Endothelial cell (in vitro differentiated cells): ENCODE results near the gene HENMT1. TPM values are rescaled to one million over a fixed set of nuclear protein-coding genes. Genes with fewer than 3 reads are reported as not detected.

Experiments used
- DNase-seq: peaks from one replicate; pipeline ENCODE4 v3.0.0; 2021; ENCODE audit warnings: low spot score
- H3K27ac Mint-ChIP-seq: one replicate; pipeline ENCODE4 v1.8.0; 2021; ENCODE audit warnings: mixed read lengths, inconsistent platforms; ENCODE audit not compliant: unreplicated experiment
- H3K27me3 Mint-ChIP-seq: one replicate; pipeline ENCODE4 v1.8.0; 2021; ENCODE audit warnings: mild to moderate bottlenecking, moderate library complexity, mixed read lengths, inconsistent platforms; ENCODE audit not compliant: unreplicated experiment
- H3K36me3 Mint-ChIP-seq: one replicate; pipeline ENCODE4 v1.8.0; 2021; ENCODE audit warnings: mild to moderate bottlenecking, low read depth, mixed read lengths, inconsistent platforms; ENCODE audit not compliant: unreplicated experiment
- H3K4me1 Mint-ChIP-seq: one replicate; pipeline ENCODE4 v1.8.0; 2021; ENCODE audit warnings: mild to moderate bottlenecking, mixed read lengths, inconsistent platforms; ENCODE audit not compliant: unreplicated experiment
- H3K4me3 Mint-ChIP-seq: one replicate; pipeline ENCODE4 v1.8.0; 2021; ENCODE audit warnings: mild to moderate bottlenecking, mixed read lengths, inconsistent platforms; ENCODE audit not compliant: unreplicated experiment
- H3K9me3 Mint-ChIP-seq: one replicate; pipeline ENCODE4 v1.8.0; 2021; ENCODE audit warnings: mixed read lengths, inconsistent platforms; ENCODE audit not compliant: unreplicated experiment
- total RNA-seq: library from RNA; stranded (reverse); fragmentation: NEBNext Ultra II Directional; extraction: Animal tissue kit (Norgen Biotek cat#: 25700); gene quantifications from one replicate; pipeline ENCODE4 v1.2.1, GENCODE V29; 2021; ENCODE audit not compliant: unreplicated experiment
- TF ChIP-seq, protein P1 (sequence below): fragments of 200-600 bp; sonication (generic); IDR thresholded peaks from one replicate; pipeline ENCODE4 v1.5.0; 2021; ENCODE audit warnings: antibody characterized with exemption; ENCODE audit not compliant: unreplicated experiment

The HENMT1 gene
- total RNA-seq, 1 donor from 2014 or later, result 10.5 TPM

DNA sequence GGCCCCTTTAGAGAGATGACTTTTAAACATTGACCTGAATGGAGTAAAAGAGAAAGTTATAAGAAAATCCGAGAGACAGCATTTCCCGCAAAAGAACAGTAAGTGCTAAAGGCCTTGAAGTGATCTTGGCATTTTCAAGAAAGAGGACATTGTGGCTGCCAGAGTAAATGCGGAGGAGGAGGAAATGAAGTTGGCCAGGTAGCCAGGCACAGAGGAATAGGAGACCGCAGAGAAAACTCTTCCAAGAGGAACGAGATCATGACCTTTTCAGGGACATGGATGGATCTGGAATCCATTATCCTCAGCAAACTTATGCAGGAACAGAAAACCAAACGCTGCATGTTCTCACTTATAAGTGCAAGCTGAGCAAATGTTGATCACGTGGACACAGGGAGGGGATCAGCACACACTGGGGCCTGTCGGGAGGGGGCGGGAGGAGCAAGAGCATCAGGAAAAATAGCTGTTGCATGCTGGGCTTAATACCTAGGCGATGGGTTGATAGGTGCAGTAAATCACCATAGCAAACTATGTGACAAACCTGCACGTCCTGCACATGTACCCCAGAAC is 51.3 kb downstream of the HENMT1 start:
- Mint-ChIP-seq H3K36me3 (peaks cover 21% of the 10 kb centered on the region), H3K4me3 (no peak overlapping the region), H3K9me3 (no peaks in the 10 kb centered on the region), H3K27me3 (peaks cover 2% of the 10 kb centered on the region), H3K4me1 (no peaks in the 10 kb centered on the region), H3K27ac (no peak overlapping the region)
- DNase-seq, result no peak
- TF ChIP-seq, protein P1, sequence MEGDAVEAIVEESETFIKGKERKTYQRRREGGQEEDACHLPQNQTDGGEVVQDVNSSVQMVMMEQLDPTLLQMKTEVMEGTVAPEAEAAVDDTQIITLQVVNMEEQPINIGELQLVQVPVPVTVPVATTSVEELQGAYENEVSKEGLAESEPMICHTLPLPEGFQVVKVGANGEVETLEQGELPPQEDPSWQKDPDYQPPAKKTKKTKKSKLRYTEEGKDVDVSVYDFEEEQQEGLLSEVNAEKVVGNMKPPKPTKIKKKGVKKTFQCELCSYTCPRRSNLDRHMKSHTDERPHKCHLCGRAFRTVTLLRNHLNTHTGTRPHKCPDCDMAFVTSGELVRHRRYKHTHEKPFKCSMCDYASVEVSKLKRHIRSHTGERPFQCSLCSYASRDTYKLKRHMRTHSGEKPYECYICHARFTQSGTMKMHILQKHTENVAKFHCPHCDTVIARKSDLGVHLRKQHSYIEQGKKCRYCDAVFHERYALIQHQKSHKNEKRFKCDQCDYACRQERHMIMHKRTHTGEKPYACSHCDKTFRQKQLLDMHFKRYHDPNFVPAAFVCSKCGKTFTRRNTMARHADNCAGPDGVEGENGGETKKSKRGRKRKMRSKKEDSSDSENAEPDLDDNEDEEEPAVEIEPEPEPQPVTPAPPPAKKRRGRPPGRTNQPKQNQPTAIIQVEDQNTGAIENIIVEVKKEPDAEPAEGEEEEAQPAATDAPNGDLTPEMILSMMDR, result no peak

DNA sequence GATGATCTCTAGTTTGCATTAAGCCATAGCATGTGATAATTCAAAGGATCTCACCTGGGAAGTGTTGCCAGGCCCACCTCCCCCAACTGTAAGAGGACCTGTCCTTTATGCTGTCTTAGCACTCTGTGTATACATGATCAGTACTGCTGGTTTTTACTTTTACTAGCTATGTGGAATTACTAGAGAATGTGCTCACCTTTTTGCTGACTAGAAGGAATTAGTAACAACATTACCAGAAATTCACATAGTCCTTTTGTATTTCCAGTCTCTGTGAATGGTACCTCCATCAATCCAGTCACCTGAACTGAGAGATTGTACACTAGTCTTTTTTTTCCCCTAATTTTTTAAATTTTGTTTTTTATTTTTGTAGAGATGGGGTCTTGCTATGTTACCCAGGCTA is 54.4 kb downstream of the HENMT1 start:
- Mint-ChIP-seq H3K4me3 (no peak overlapping the region), H3K27ac (no peak overlapping the region), H3K9me3 (no peaks in the 10 kb centered on the region), H3K36me3 (peaks cover 21% of the 10 kb centered on the region), H3K4me1 (no peaks in the 10 kb centered on the region), H3K27me3 (peaks cover 2% of the 10 kb centered on the region)
- no peak for DNase-seq
- TF ChIP-seq, protein P1, result no peak

DNA sequence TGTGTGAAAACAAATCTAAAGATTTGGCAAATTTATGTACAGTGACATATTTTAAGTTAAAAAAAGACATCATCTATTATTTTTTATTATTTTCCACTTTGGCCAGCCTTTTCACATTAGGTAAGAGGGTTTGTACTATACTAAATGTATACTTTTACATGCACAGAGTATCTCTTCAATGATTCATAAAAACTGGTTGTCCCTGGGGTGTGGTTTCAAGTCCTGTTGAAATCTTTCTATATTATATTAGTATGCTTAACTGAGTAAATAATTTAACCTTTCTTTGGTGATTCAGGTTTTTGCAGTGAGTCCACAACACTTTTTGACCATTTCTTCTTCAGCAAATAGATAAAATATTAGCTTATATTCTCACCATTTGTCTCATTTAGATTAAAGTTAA is 55.3 kb downstream of the HENMT1 start:
- Mint-ChIP-seq H3K4me3 (no peak overlapping the region), H3K36me3 (peaks cover 21% of the 10 kb centered on the region), H3K9me3 (no peaks in the 10 kb centered on the region), H3K27me3 (peaks cover 2% of the 10 kb centered on the region), H3K27ac (no peak overlapping the region), H3K4me1 (no peaks in the 10 kb centered on the region)
- TF ChIP-seq, protein P1, result no peak
- DNase-seq, result no peak

DNA sequence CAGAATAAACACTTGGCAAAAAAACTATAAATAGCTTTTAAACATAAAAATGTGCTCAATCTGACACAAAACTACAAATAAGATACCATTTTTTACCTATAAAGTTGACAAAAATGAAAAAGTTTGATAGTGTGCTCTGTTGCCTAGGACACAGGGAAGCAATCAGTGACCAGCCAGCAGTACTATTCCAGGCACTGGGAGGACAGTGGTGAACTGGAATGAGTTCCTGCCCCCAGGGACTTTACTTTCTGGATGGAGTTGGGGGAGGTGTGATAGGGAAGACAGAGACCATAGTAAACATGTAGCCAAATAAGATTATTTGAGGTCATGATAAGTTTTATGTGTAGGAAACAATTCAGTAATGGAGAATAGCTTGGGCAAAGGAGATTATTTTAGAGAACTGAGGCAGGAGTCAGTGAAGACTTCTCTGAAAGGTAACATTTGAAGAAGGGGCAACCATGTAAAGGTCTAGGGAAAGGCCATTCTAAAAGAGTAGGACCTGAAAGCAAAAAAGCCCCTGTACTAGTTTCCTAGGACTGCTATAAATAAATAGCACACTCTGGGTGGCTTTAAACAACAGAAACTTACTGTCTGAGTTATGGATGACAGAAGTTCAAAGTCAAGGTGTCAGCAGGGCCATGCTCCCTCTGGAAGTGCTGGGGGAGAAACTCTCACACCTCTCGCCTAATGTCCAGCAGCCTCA is 59.0 kb downstream of the HENMT1 start:
- no peaks in the 10 kb centered on the region for H3K9me3 Mint-ChIP-seq
- no peaks in the 10 kb centered on the region for H3K27me3 Mint-ChIP-seq
- no peak overlapping the region for H3K4me3 Mint-ChIP-seq
- H3K27ac Mint-ChIP-seq, result no peak overlapping the region
- no peaks in the 10 kb centered on the region for H3K36me3 Mint-ChIP-seq
- peaks cover 9% of the 10 kb centered on the region for H3K4me1 Mint-ChIP-seq
- DNase-seq, result no peak
- TF ChIP-seq, protein P1, result no peak

DNA sequence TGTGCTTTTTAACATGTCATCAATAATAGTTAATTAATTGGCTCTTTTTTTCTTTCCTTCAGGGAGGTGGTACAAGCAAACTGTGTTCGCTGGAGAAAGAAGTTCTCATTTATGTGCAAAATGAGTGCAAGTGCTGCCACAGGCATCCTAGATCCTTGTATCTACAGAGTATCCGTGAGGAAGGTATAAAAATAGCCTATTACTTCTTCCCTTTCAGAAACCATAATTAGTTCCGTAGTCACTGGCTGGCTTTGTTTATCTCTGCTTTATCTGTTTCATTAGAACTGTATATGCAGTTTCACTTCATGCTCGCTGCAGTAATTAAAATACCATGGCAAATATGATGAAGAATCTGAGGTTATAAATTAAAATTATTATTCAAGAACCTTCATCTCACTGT is 60.4 kb downstream of the HENMT1 start:
- Mint-ChIP-seq H3K9me3 (no peaks in the 10 kb centered on the region), H3K4me1 (peaks cover 12% of the 10 kb centered on the region), H3K36me3 (no peaks in the 10 kb centered on the region), H3K27me3 (no peaks in the 10 kb centered on the region), H3K4me3 (no peak overlapping the region), H3K27ac (no peak overlapping the region)
- no peak for DNase-seq
- TF ChIP-seq, protein P1, result no peak
